Pancreas (tissue), 10 donors: ENCODE measurements around the gene UNC119. TPM values are rescaled to one million over a fixed set of nuclear protein-coding genes. Genes with fewer than 3 reads are reported as not detected.
A peak's percentile ranks its signal among the peaks of the same experiment; 100 is the strongest.

Experiments
- ATAC-seq, 4 donors: fragments of 200-7000 bp; cut with Tn5 transposase; one replicate each; pipeline versions ENCODE4 v1.8.0 to v1.9.1; 2020; ENCODE audit warnings: mild to moderate bottlenecking in 4 of 4, moderate library complexity in 4 of 4
- DNase-seq, 6 donors: peaks; one replicate each; pipeline ENCODE4 v3.0.0-alpha.2; 2020
- FAIRE-seq: peaks from 2 replicates; lab custom pipeline; 2012; peaks lifted over from hg19 to GRCh38; lab: Jason Lieb, UNC
- H3K27ac ChIP-seq, 4 donors: fragments of 200-600 bp; sonication (generic); 1 replicate in 3 of 4; 2 replicates in 1 of 4; pipeline versions ENCODE4 v1.5.0 to v1.8.0; 2020
- H3K27me3 ChIP-seq, 4 donors: fragments of 200-600 bp; one replicate each; pipeline ENCODE4 v1.8.0; 2021
- H3K36me3 ChIP-seq, 3 donors: fragments of 200-600 bp; sonication (generic) in 1 of 3; one replicate each; pipeline versions ENCODE4 v1.5.0 to v1.8.0; 2020 to 2021
- H3K4me1 ChIP-seq, 3 donors: fragments of 200-600 bp; one replicate each; pipeline ENCODE4 v1.8.0; 2021
- H3K4me3 ChIP-seq, 4 donors: fragments of 200-600 bp; sonication (generic) in 2 of 4; one replicate each; pipeline versions ENCODE4 v1.5.0 to v1.8.0; 2020 to 2021
- H3K9me3 ChIP-seq, 4 donors: fragments of 200-600 bp; one replicate each; pipeline ENCODE4 v1.8.0; 2021
- CTCF ChIP-seq, 4 donors: fragments of 200-600 bp; sonication (generic) in 3 of 4; IDR thresholded peaks; one replicate each; pipeline versions ENCODE4 v1.5.0 to v1.8.0; 2021; ENCODE audit warnings: antibody characterized with exemption in 4 of 4
- WGBS, 2 donors: extraction: QIAGEN DNeasy Blood & Tissue Kit; methylation state at CpG; one replicate each; pipeline ENCODE4 v1.1.7; 2013; 5-methylcytosine and 5-hydroxymethylcytosine counted together
- intact Hi-C, 3 donors: fragments of 100-400 bp; cut with DNase I; formaldehyde crosslinking; loops; one replicate each; pipeline versions ENCODE4 v1.11.1 to v1.14.2; 2022
- polyA plus RNA-seq, 2 donors: library from polyadenylated mRNA; stranded (reverse); fragments of 200-250 nt; gene quantifications; one replicate each; pipeline ENCODE4 v1.2.3, GENCODE V29; 2013
- total RNA-seq, 6 donors: library from RNA; stranded (reverse); fragmentation: NEBNext Ultra II Directional in 4 of 6; extraction: Animal tissue kit (Norgen Biotek cat#: 25700) in 4 of 6; gene quantifications; one replicate each; pipeline versions ENCODE4 v1.2.1 to v1.2.4, GENCODE V29; 2021 to 2023
- donor health status: healthy with polysubstance abuse.
- donor health status: DM: no; HTN: no; CAD: no; lungs with moderate emphysema.
- donor health status: DM: no; HTN: no; CAD: no.
- donor health status: control.
- donor health status: control.
- donor health status: Bipolar disorder and iron deficiency.
- donor health status: DM: yes; HTN: yes; CAD: no.
- donor health status: DM: no; HTN: no; CAD: no.
- donor health status: DM: no; HTN: no; CAD: no.
- donor health status: DM: yes; HTN: yes; CAD: no.

The UNC119 gene
- total and polyA plus RNA-seq, 8 donors, result 9.3 to 31.1 (median 12.2) TPM

- Histone ChIP-seq H3K27ac (no peak overlapping the region), H3K9me3 (no peaks in the 10 kb centered on the region), H3K36me3 (no peaks in the 10 kb centered on the region), H3K27me3 (no peaks in the 10 kb centered on the region), H3K4me3 (no peak overlapping the region), H3K4me1 (no peaks in the 10 kb centered on the region)
- TF ChIP-seq CTCF (IDR thresholded peaks at IDR 0.05), result no peak
- no peak for FAIRE-seq
- 80 to 84% methylated on average over 16 of the region's 16 CpGs for WGBS, 2 donors
- ATAC-seq, result peak in 1 of 4 donors; percentile 29
- intact Hi-C loops, result no loop called here
- DNase-seq, result no peak
Observed at GRCh38 chr17:28533091-28533807, 19.2 kb downstream of the UNC119 start.

- 81 to 88% methylated on average over 7 of the region's 7 CpGs for WGBS, 2 donors
- no peaks in the 10 kb centered on the region for H3K27me3 ChIP-seq
- FAIRE-seq (no peak), ATAC-seq (no peak), DNase-seq (no peak)
- H3K36me3 ChIP-seq, result no peaks in the 10 kb centered on the region
- no peak overlapping the region for H3K4me3 ChIP-seq
- no peak for TF ChIP-seq CTCF (IDR thresholded peaks at IDR 0.05)
- no peak overlapping the region for H3K27ac ChIP-seq
- H3K9me3 ChIP-seq, result no peaks in the 10 kb centered on the region
- H3K4me1 ChIP-seq, result peaks cover 0 to 4% (median 0%) of the 10 kb centered on the region in 3 donors
- intact Hi-C loops, result no loop called here
Observed at GRCh38 chr17:28532050-28532960, 20.1 kb downstream of the UNC119 start.

GRCh38 chr17:28530926-28531325, 21.5 kb downstream of the UNC119 start:
- Histone ChIP-seq H3K4me1 (peaks cover 0 to 9% (median 0%) of the 10 kb centered on the region in 3 donors), H3K9me3 (no peaks in the 10 kb centered on the region), H3K27me3 (no peaks in the 10 kb centered on the region), H3K36me3 (no peaks in the 10 kb centered on the region), H3K4me3 (no peak overlapping the region), H3K27ac (no peak overlapping the region)
- no peak for ATAC-seq
- 63 to 69% methylated on average over 7 of the region's 7 CpGs for WGBS, 2 donors
- no peak for TF ChIP-seq CTCF (IDR thresholded peaks at IDR 0.05)
- DNase-seq, result peak in 1 of 6 donors; percentile 18
- FAIRE-seq, result no peak
- intact Hi-C loops, result no loop called here

GRCh38 chr17:28530250-28530649, 22.2 kb downstream of the UNC119 start:
- Histone ChIP-seq H3K36me3 (no peaks in the 10 kb centered on the region), H3K9me3 (no peaks in the 10 kb centered on the region), H3K4me1 (peaks cover 0 to 16% (median 0%) of the 10 kb centered on the region in 3 donors), H3K27me3 (no peaks in the 10 kb centered on the region), H3K27ac (no peak overlapping the region), H3K4me3 (no peak overlapping the region)
- intact Hi-C loops, result no loop called here
- 76 to 92% methylated on average over 4 of the region's 4 CpGs for WGBS, 2 donors
- FAIRE-seq, result no peak
- TF ChIP-seq CTCF (IDR thresholded peaks at IDR 0.05), result no peak
- no peak for ATAC-seq
- no peak for DNase-seq
